Activated CD4-positive, alpha-beta memory T cell treated with anti-CD3 and anti-CD28 coated beads for 36 hours (primary cell): ENCODE data around the gene CCT6B. TPM values are rescaled to one million over a fixed set of nuclear protein-coding genes. Genes with fewer than 3 reads are reported as not detected.
A peak's percentile ranks its signal among the peaks of the same experiment; 100 is the strongest.

ENCODE experiments used
- CTCF ChIA-PET: fragments of 350-600 bp; sonication (Branson Sonifier 250); formaldehyde crosslinking; loops from one replicate; lab custom pipeline; 2021; ENCODE audit warnings: antibody characterized with exemption, inconsistent platforms; lab: Charles Lee
- POLR2A ChIA-PET: fragments of 350-600 bp; sonication (Branson Sonifier 250); formaldehyde crosslinking; loops from one replicate; lab custom pipeline; 2021; ENCODE audit warnings: antibody characterized with exemption; lab: Charles Lee
- DNase-seq: peaks from one replicate; pipeline ENCODE4 v3.0.0-alpha.2; 2020
- H3K27ac Mint-ChIP-seq: one replicate; pipeline ENCODE4 v1.8.0; 2021; ENCODE audit warnings: mixed read lengths
- H3K27me3 Mint-ChIP-seq: one replicate; pipeline ENCODE4 v1.8.0; 2021; ENCODE audit warnings: mixed read lengths
- H3K36me3 Mint-ChIP-seq: one replicate; pipeline ENCODE4 v1.8.0; 2021; ENCODE audit warnings: mixed read lengths
- H3K4me1 Mint-ChIP-seq: one replicate; pipeline ENCODE4 v1.8.0; 2021; ENCODE audit warnings: low read depth, mixed read lengths
- H3K4me3 Mint-ChIP-seq: one replicate; pipeline ENCODE4 v1.8.0; 2021; ENCODE audit warnings: mild to moderate bottlenecking, mixed read lengths
- H3K9me3 Mint-ChIP-seq: one replicate; pipeline ENCODE4 v1.8.0; 2021; ENCODE audit warnings: mixed read lengths
- intact Hi-C: fragments of 100-400 bp; cut with micrococcal nuclease; formaldehyde crosslinking; loops from one replicate; pipeline ENCODE4 v1.15.1; 2023
- total RNA-seq, 2 experiments: library from RNA; stranded (reverse); gene quantifications; one replicate each; pipeline ENCODE4 v1.2.3, GENCODE V29; 2021

Gene CCT6B
- total RNA-seq, 2 experiments from 2014 or later, result 1.1 to 1.3 TPM

DNA sequence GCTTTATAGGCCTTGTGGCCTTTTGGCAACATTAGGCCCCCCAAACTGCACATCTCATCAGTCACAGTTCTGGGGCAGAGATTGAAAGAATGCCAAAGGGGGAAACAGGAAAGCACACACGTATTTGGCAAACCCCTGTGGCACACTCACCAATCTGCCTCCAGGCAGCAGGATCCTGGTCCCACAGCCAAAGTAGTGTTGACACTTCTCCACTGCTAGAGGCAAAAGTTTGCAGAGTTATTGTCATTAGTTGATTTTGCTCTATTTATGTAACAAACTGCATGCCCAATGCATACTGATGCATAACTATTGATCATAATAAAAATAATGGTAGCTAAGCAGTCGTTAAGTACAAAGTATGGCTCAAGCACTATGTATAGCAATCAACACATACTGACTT, 45.1 kb downstream of the CCT6B start:
- Mint-ChIP-seq H3K4me3 (no peak overlapping the region), H3K27ac (no peak overlapping the region), H3K4me1 (no peaks in the 10 kb centered on the region), H3K36me3 (no peaks in the 10 kb centered on the region), H3K9me3 (no peaks in the 10 kb centered on the region), H3K27me3 (no peaks in the 10 kb centered on the region)
- CTCF ChIA-PET, result interaction anchor here (1.4 kb wide), 1 partner anchor 16 kb away, joined by 3 read pairs; no protein-coding TSS in a partner anchor
- POLR2A ChIA-PET, result no interaction called here
- intact Hi-C loops, result no loop called here
- DNase-seq, result no peak

DNA sequence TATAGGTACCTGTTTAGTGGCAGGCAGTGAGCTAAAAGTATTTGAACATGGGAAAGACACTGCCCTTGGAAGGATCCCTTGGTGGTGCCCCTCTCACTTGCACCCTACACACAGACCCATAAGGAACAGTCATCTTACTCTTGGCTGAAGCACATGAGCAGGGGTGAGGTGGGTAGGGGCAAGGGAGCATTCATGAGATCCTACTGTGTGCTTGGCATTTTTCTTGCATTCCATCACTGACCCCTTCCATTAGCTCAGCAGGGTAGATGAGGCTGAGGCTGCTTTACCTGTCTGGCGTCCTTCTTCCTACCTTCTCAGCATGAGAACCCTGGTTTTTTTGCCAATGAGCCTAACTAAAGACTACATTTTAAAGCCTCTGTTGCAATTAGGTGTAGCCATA, 48.3 kb downstream of the CCT6B start:
- intact Hi-C loops, result no loop called here
- CTCF ChIA-PET, result no interaction called here
- H3K4me3 Mint-ChIP-seq, result no peak overlapping the region
- no peak for DNase-seq
- H3K4me1 Mint-ChIP-seq, result no peaks in the 10 kb centered on the region
- no peak overlapping the region for H3K27ac Mint-ChIP-seq
- no peaks in the 10 kb centered on the region for H3K9me3 Mint-ChIP-seq
- peaks cover 3% of the 10 kb centered on the region for H3K27me3 Mint-ChIP-seq
- POLR2A ChIA-PET, result no interaction called here
- H3K36me3 Mint-ChIP-seq, result no peaks in the 10 kb centered on the region

DNA sequence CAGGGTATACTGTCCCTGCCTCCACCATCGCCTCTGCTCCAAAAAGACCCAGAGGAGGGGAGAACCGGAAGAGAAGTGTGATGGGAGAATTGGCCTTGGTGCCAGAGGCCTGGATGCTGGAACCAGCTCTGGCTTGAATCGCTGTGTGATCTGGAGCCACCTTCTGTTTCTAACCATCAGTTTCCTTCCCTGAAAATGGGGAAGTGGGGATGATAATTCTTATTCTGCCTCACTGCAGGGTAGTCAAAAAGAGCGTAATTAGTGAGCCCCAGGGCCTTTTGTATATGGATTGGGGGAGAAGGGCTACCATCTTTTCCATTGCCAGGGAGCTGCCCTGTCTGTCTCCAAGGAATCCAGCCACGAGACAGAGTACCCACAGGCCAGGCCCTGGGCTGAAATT, 52.2 kb downstream of the CCT6B start:
- DNase-seq, result no peak
- no peaks in the 10 kb centered on the region for H3K4me1 Mint-ChIP-seq
- intact Hi-C loops, result no loop called here
- no peak overlapping the region for H3K27ac Mint-ChIP-seq
- ChIA-PET POLR2A (no interaction called here), CTCF (no interaction called here)
- H3K36me3 Mint-ChIP-seq, result no peaks in the 10 kb centered on the region
- no peak overlapping the region for H3K4me3 Mint-ChIP-seq
- H3K27me3 Mint-ChIP-seq, result peaks cover 3% of the 10 kb centered on the region
- no peaks in the 10 kb centered on the region for H3K9me3 Mint-ChIP-seq

DNA sequence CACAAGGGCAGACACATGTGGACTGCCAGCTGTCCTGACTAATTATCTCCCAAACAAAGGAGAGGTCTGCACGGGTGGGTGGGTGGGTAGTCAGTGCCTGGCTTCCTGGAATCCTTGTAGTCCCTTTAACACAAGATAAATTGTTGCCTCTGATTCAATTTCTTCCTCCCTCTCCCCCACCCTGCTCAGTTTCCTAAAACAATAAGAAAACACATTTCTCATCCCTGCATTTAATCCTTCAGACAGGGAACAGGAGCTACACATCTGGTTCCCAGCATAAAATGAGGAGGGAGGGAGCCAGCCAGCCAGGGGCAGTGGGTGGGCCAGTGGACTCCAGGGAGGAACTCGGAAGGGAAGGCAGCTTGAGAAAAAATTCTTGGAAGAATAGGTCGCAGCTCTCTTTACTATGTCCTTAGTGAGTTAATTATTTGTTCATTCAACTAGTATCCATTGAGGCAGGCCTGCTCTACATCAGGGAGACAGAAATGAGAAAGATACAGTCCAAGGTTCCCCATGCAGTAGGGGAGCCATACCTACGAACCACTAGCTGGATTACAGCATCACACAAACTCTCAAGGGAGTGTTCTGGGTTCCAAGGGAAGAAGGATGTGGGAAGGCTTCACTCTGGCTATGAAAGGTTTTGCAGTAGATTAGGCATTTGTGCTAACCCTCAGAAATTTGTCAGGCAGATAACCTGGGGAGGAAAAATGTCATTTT, 58.3 kb downstream of the CCT6B start:
- ChIA-PET POLR2A (no interaction called here), CTCF (no interaction called here)
- Mint-ChIP-seq H3K27ac (no peak overlapping the region), H3K36me3 (no peaks in the 10 kb centered on the region), H3K4me1 (no peaks in the 10 kb centered on the region), H3K27me3 (peaks cover 2% of the 10 kb centered on the region), H3K4me3 (no peak overlapping the region), H3K9me3 (no peaks in the 10 kb centered on the region)
- DNase-seq, result no peak
- intact Hi-C loops, result no loop called here

DNA sequence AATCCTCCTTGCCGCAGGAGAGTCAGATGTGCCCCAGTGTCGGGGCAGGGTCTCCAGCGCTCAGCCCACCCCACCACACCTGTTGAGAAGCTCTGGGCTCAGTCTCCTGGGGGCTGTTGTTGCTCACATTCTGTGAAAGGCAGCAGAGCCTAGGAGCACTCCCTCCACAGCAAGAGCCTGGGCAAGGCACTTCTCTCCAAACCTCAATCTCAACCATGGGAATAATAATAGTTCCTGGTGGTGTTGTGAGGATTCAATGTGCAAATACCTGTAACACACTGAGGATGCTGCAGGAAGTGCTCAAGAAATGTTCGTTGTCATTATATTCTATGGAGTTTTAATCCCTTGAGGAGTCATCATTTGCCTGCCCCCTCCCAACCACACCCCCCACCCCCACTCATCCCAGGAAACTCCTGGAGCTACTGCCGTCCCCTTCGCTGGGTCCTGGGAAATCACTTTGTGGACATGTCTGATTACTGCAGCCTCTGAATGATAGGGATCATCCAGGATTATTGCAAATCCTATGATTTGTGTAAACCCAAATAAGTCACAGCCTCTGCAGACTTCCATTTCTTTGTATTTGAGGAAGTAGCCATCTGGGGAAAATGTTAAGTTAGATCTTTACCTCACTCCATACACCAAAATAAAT, 61.5 kb downstream of the CCT6B start:
- POLR2A ChIA-PET, result no interaction called here
- CTCF ChIA-PET, result no interaction called here
- intact Hi-C loops, result loop anchor here (10.0 kb wide), 1 partner anchor 475 kb away; no protein-coding TSS in a partner anchor
- no peak overlapping the region for H3K27ac Mint-ChIP-seq
- no peaks in the 10 kb centered on the region for H3K36me3 Mint-ChIP-seq
- H3K4me3 Mint-ChIP-seq, result no peak overlapping the region
- H3K4me1 Mint-ChIP-seq, result no peaks in the 10 kb centered on the region
- DNase-seq, result no peak
- no peaks in the 10 kb centered on the region for H3K9me3 Mint-ChIP-seq
- H3K27me3 Mint-ChIP-seq, result peaks cover 20% of the 10 kb centered on the region

DNA sequence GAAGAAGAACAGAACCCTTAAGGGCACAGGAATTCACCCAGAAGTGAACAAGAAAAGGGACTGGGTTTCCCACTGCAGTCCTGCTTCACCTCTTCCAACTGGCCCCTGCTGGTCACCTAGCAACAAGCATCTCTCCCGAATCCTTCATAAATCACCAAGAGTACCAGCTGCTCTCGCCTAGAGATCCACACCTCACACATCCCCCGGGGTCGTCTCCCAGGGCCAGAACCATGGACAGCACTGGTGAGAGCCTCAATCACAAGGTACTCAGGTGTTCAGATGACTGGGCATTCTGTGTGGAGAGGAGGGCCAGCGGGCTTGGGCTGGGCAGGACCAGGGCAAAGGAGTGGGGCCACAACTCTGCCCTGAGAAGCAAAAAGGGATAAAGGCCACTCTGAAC, 65.9 kb downstream of the CCT6B start:
- H3K36me3 Mint-ChIP-seq, result no peaks in the 10 kb centered on the region
- intact Hi-C loops, result loop anchor here (10.0 kb wide), 1 partner anchor 471 kb away; no protein-coding TSS in a partner anchor
- H3K4me1 Mint-ChIP-seq, result no peaks in the 10 kb centered on the region
- ChIA-PET POLR2A (no interaction called here), CTCF (no interaction called here)
- no peak overlapping the region for H3K4me3 Mint-ChIP-seq
- no peaks in the 10 kb centered on the region for H3K9me3 Mint-ChIP-seq
- peaks cover 24% of the 10 kb centered on the region for H3K27me3 Mint-ChIP-seq
- DNase-seq, result no peak
- no peak overlapping the region for H3K27ac Mint-ChIP-seq

DNA sequence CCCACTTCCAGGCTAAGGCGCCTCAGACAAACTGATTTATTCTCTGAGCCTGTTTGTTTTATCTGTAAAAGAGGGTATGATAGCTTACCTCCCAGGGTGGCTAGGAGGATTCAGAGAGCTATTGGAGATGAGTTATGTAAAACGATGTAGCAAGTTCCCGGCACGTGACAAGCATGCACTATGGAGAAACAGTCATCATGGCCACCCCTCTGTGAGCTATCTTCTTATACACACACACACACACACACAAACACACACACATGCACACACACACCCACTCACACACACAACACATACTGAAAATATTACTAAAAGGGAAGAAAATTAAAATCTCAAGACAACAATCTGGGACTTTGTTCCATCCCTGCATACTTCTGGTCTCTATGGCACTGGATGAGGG, 66.3 kb downstream of the CCT6B start:
- no peaks in the 10 kb centered on the region for H3K9me3 Mint-ChIP-seq
- H3K27me3 Mint-ChIP-seq, result peaks cover 24% of the 10 kb centered on the region
- H3K4me3 Mint-ChIP-seq, result no peak overlapping the region
- POLR2A ChIA-PET, result no interaction called here
- CTCF ChIA-PET, result interaction anchor here (0.8 to 1.4 kb wide), 2 partner anchors 353 to 475 kb away, joined by 3 to 4 read pairs; no protein-coding TSS in a partner anchor
- intact Hi-C loops, result loop anchor here (10.0 kb wide), 1 partner anchor 470 kb away; no protein-coding TSS in a partner anchor
- H3K36me3 Mint-ChIP-seq, result no peaks in the 10 kb centered on the region
- DNase-seq, result no peak
- no peaks in the 10 kb centered on the region for H3K4me1 Mint-ChIP-seq
- H3K27ac Mint-ChIP-seq, result no peak overlapping the region

DNA sequence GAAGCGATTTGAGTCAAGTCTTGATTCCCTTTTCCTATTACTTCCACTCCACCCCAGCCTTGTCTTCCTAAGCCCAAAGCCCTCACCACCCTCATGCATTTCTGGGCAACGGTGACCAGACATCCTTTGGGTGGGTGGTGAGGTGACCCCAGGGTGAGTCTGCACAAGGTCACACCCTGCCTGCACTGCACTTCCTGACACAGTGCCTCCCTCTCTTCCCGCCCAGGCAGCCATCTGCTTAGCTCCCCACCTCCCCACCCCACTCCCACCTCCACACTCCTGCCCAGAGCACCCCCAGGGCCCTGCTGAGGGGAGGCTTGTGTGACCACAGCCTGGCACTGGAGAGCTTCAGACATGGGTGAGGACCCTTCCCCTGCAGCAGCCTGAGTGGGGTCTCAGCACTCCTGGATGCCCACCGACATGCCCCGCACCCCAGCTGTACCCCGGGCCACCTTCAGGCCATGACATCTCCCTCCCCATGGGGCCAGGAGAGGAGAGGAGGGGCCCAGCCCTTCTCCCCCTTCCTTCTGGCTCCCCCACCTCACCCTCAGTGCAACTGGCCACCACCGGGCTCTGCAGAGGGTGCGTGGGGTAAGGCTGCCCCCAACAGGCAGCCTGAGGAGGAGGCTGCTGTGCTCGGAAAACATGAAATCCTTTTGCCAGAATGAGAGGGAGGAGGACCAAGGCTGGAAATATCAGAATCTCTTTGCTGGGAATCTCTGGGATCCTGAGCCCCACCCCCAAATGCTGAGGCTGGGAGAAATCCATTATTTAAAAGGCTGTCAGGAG, 68.6 kb downstream of the CCT6B start:
- Mint-ChIP-seq H3K4me3 (no peak overlapping the region), H3K27me3 (peaks cover 22% of the 10 kb centered on the region), H3K36me3 (no peaks in the 10 kb centered on the region), H3K9me3 (no peaks in the 10 kb centered on the region), H3K27ac (no peak overlapping the region), H3K4me1 (no peaks in the 10 kb centered on the region)
- ChIA-PET POLR2A (no interaction called here), CTCF (interaction anchor here (0.6 to 2.2 kb wide), 4 partner anchors 14 to 350 kb away, joined by 3 to 6 read pairs (median 3); no protein-coding TSS in a partner anchor)
- peak; percentile 37 for DNase-seq
- intact Hi-C loops, result loop anchor here (1.0 to 10.0 kb wide), 2 partner anchors 350 to 468 kb away; no protein-coding TSS in a partner anchor

DNA sequence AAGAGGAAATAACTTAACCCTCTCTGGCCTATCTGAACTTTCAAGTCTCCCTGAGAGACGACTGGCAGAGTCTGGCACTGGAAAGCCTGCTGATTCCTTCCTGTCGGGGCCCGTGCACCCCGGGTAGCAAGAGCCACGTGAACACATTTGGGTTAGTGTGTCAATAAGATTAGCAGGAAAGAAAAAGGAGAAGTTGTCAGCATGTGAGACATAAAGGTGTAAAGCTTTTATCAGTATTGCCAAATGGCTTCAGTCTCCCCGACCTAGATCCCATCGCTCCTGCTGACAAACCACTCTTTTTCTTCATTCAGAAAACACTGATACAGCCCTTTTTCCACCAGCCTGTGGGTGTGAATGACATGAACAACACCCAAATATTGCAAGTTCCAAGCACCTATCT, 74.4 kb downstream of the CCT6B start:
- H3K4me3 Mint-ChIP-seq, result no peak overlapping the region

DNA sequence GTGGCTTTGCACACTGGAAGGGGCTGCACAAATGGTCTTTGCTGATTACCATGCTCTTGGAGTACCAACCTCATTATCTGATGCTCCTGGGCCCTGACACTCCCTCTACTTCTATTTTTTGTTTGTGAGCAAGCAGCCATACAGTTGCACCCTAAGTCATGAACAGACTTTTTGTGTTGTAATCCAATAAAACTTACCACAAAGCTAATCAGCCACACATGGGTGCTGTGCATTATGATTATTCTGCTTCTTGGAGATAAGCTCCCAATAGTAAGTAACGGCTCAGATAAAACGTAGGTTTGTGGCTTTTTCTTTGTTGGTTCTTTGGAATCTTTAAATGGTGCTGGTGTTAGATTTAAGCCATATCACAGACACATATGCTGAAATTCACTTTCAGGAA, 76.2 kb downstream of the CCT6B start:
- peaks cover 2% of the 10 kb centered on the region for H3K9me3 Mint-ChIP-seq
- ChIA-PET POLR2A (no interaction called here), CTCF (no interaction called here)
- no peak overlapping the region for H3K27ac Mint-ChIP-seq
- intact Hi-C loops, result no loop called here
- DNase-seq, result no peak
- no peak overlapping the region for H3K4me3 Mint-ChIP-seq
- H3K27me3 Mint-ChIP-seq, result peaks cover 18% of the 10 kb centered on the region
- no peaks in the 10 kb centered on the region for H3K36me3 Mint-ChIP-seq
- peaks cover 8% of the 10 kb centered on the region for H3K4me1 Mint-ChIP-seq

More for the DNA sequence above, 74.4 kb downstream of the CCT6B start:
- ChIA-PET CTCF (no interaction called here), POLR2A (no interaction called here)
- Mint-ChIP-seq H3K36me3 (no peaks in the 10 kb centered on the region), H3K4me1 (peaks cover 8% of the 10 kb centered on the region), H3K27ac (no peak overlapping the region), H3K9me3 (no peaks in the 10 kb centered on the region), H3K27me3 (peaks cover 7% of the 10 kb centered on the region)
- intact Hi-C loops, result no loop called here
- DNase-seq, result no peak

DNA sequence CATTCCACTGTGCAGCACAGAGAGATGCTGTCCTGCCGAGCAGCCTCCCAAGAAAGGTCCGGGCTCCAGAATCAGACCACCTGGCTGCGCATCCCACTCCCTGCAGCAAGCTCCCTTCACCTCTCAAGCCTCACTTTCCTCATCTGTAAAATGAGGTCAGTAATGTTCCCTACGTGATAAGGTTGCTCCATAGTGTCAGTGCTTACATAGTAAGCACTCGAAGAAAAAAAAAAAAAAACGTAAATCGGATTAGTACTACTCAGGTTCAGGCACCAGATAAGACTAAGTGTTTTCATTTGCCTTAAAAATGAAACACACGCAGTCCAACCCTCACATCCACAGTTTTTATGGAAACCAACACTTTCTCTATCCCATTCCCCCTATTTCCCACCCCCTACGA, 76.7 kb downstream of the CCT6B start:
- DNase-seq, result no peak
- Mint-ChIP-seq H3K9me3 (peaks cover 2% of the 10 kb centered on the region), H3K36me3 (no peaks in the 10 kb centered on the region), H3K27ac (no peak overlapping the region), H3K27me3 (peaks cover 18% of the 10 kb centered on the region), H3K4me3 (no peak overlapping the region), H3K4me1 (peaks cover 8% of the 10 kb centered on the region)
- POLR2A ChIA-PET, result no interaction called here
- intact Hi-C loops, result no loop called here
- CTCF ChIA-PET, result no interaction called here
